MV-4-11 (cell line): ENCODE measurements around the gene CNGA2.

ENCODE experiments used
- DNase-seq: peaks from one replicate; lab custom pipeline; 2025; lab: John Stamatoyannopoulos, UW

CNGA2 gene

GRCh38 chrX:151711787-151712186 is 22.8 kb upstream of the CNGA2 start:
- DNase-seq = no peak

GRCh38 chrX:151712253-151712652 is 22.3 kb upstream of the CNGA2 start:
- no peak for DNase-seq

- no peak for DNase-seq
These were observed 20.7 kb upstream of the CNGA2 start for GRCh38 chrX:151713849-151714248.

- DNase-seq = no peak
These were observed 20.2 kb upstream of the CNGA2 start for GRCh38 chrX:151714362-151714761.

GRCh38 chrX:151715752-151716151 is 18.8 kb upstream of the CNGA2 start, which contains the start of gene FATE1:
FATE1 (plus strand) TSS chrX:151716035; CDS start chrX:151716120, 85 bp downstream.
- no peak for DNase-seq

GRCh38 chrX:151722241-151722846 is 12.2 kb upstream of the CNGA2 start:
- no peak for DNase-seq

- DNase-seq = no peak
These were observed 11.3 kb upstream of the CNGA2 start for GRCh38 chrX:151723156-151723760.

- DNase-seq = no peak
These were observed 9.8 kb upstream of the CNGA2 start for GRCh38 chrX:151724563-151725337.

GRCh38 chrX:151725338-151725614 is 9.3 kb upstream of the CNGA2 start:
- peak; percentile 1 for DNase-seq

- DNase-seq = no peak
These were observed 7.8 kb upstream of the CNGA2 start for GRCh38 chrX:151726751-151727150.

GRCh38 chrX:151727346-151727745 is 7.2 kb upstream of the CNGA2 start:
- DNase-seq = no peak

- no peak for DNase-seq
These were observed 5.4 kb upstream of the CNGA2 start for GRCh38 chrX:151729056-151729725.

- DNase-seq = no peak
These were observed 673 bp downstream of the CNGA2 start for GRCh38 chrX:151735219-151735618.

- DNase-seq = no peak
These were observed 2.1 kb downstream of the CNGA2 start for GRCh38 chrX:151736685-151737084.

- DNase-seq = no peak
These were observed 2.9 kb downstream of the CNGA2 start for GRCh38 chrX:151737494-151737893.

GRCh38 chrX:151738751-151739150 is 4.2 kb downstream of the CNGA2 start:
- no peak for DNase-seq

- no peak for DNase-seq
These were observed 7.1 kb downstream of the CNGA2 start for GRCh38 chrX:151741606-151742005.

GRCh38 chrX:151742311-151742710 is 7.8 kb downstream of the CNGA2 start:
- no peak for DNase-seq

GRCh38 chrX:151743651-151744470 is 9.3 kb downstream of the CNGA2 start:
- no peak for DNase-seq

GRCh38 chrX:151745651-151746050 is 11.1 kb downstream of the CNGA2 start:
- no peak for DNase-seq

- DNase-seq = no peak
These were observed 12.0 kb downstream of the CNGA2 start for GRCh38 chrX:151746502-151746901.

GRCh38 chrX:151750511-151750910 is 16.0 kb downstream of the CNGA2 start:
- DNase-seq = no peak
